ENCODE data around the gene MAGI1.
"Not testable (repeated sequence)": the region's sequence is repeated elsewhere in the genome, so short reads cannot be mapped to it uniquely, and the experiment has no call there.

The MAGI1 gene

GRCh38 chr3:65912647-65913046 is 126.1 kb downstream of the MAGI1 start:
- no peak for DNase-seq (ENCODE audit: low read depth in 1 of 2, low spot score in 1 of 2)

DNA sequence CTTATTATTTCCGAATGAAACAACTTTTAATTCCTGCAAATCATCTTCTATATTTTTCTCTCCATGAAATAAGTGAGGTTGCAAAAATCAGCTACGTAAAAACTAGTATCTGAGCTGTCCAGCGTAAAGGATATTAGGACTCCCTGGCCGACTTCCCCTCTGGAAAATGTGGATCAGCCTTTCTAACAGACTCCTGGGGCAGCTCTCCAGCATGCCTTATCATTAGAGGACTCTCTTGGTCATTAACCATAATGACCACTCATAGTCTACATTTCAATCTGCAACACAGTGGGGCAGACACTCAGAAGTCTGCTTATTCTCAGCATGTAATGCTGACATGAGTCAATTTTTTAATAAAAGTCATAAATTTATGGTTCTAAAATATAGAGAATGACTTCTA is 130.1 kb downstream of the MAGI1 start:
- no peak for DNase-seq (ENCODE audit: low read depth in 1 of 2, low spot score in 1 of 2)

DNA sequence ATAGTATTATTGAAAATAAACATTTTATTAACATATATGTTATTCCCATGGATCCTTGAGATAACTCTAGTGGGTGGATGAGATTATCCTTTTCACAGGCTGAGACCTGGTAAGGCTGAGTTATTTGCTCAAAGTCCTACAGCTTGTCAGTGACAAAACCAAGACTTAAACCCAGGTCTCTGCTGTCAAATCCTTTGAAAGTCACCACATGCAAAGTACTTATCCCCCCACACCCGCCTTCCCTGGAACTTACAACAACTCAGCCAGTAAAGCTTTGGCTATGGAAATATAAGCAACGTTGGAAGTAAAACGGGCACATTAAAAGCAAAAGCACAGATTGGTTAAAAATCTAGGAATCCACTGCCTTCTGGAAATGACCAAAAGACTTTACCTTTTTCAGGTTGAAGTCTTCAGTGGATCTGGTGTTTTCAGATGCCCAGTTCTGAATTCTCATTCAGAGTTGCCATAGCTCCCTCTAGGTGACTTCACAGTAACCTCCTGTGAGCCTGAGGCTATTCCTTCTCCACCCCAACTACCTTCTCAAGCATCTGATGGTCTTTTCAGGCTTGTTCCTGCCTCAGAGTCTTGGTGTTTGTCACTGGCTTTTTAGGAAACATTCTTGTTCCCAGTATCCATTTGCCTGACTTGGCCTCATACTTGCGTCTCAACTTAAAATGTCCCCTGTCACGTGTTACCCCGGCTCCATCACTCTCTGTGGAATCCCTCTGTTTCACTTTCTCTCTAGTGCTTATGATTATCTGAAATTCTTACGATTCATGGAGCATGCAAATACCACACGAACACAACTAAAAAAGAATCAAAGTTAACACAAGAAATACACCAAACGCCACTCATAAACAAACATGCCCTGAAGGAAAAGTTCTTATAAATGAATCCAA is 131.2 kb downstream of the MAGI1 start:
- no peak for DNase-seq (ENCODE audit: low read depth in 1 of 2, low spot score in 1 of 2)

DNA sequence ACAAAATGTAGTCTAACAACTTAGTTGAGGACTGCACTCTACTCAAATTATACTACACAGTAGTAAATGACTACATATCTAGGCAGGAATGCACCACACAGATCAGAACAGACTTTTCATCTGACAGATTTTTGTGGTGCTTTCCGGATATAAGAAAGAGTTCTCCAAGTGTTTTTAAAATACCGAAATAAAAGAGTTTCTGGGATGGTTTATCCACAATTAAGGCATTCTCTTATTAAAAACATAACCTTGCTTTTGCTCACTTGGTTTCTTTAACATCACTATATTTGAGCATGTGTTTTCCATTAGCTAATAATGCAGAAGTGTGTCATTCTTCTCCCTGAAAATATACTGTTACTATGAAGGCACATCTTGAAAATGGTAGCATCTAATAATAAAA is 132.9 kb downstream of the MAGI1 start:
- no peak for DNase-seq (ENCODE audit: low read depth in 1 of 2, low spot score in 1 of 2)

DNA sequence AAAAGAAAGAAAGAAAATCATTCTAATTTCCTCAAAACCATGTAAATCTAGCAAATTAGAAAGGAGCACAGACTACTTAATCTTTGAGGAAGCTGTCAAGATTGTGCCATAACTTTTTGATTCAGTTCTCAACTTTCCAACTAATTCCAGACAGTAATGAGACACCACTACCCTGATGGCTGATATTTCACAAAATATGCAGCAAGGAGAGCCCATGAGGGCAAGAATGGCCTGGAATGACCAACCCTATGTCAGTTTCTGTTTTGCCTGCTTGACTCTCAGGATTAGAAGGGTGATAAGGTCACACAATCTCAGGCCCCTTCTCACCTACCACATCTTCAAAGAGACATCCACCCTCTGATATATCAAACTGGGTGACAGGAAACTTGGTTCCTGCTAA is 134.7 kb downstream of the MAGI1 start:
- no peak for DNase-seq (ENCODE audit: low read depth in 1 of 2, low spot score in 1 of 2)

- DNase-seq (ENCODE audit: low read depth in 1 of 2, low spot score in 1 of 2) = no peak
Measured at GRCh38 chr3:65902304-65902793, 136.4 kb downstream of the MAGI1 start.

DNA sequence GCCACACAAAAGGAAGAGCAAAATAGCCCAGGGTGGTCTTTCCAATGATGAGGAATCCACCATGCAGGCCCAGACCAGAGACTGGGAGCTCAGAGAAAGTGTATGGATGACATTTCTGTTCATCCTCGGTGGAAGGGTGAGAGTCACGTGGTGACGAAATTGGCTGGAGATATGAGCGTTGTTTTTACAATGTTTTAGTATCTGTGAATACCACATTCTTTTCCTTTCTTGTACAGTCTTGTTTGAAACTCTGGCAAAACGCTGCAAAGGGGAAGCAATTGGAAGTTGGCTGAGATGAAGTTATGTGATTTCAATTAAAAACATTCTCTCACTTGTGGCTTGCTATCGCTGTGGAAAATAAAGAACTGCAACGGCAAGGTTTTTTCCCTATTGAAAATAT is 137.5 kb downstream of the MAGI1 start:
- no peak for DNase-seq (ENCODE audit: low read depth in 1 of 2, low spot score in 1 of 2)

DNA sequence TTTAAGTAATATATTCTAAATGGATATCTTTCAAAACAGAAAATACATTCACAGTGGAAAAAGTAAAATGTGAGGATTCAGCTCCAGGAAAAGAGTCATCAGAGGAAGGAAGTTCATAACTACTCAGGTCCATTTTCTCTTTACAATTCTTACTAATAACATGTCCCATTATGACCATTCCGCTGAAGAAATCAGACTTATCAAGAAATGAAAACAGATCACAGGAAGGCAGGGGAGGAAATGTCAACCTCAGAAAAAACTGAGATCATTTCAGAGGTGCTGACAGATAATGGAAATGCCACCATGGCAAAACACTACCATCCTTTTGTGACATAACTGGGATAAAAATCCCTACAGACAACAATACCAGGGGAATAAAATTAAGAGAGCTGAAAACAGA is 139.5 kb downstream of the MAGI1 start:
- DNase-seq (ENCODE audit: low read depth in 1 of 2, low spot score in 1 of 2) = no peak

GRCh38 chr3:65897766-65898165 is 141.0 kb downstream of the MAGI1 start:
- no peak for DNase-seq (ENCODE audit: low read depth in 1 of 2, low spot score in 1 of 2)

DNA sequence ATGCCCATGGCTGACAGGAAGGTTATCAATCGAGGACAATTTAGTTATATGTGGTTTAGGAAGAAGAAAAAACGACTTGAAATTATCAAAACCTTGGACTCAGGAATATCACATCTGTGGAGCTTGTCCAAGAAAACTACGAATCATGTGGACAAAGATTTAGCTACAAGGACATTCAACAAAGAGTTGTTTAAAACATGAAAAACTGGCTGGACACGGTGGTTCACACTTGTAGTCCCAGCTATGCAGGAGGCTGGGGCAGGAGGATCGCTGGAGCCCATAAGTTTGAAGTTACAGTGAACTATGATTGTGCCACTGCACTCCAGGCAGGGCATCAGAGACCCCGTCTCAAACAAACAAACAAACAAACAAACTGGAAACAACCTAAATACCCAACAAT is 142.4 kb downstream of the MAGI1 start:
- no peak for DNase-seq (ENCODE audit: low read depth in 1 of 2, low spot score in 1 of 2)

GRCh38 chr3:65894679-65895453 is 143.9 kb downstream of the MAGI1 start:
- no peak for DNase-seq (ENCODE audit: low read depth in 1 of 2, low spot score in 1 of 2)

DNA sequence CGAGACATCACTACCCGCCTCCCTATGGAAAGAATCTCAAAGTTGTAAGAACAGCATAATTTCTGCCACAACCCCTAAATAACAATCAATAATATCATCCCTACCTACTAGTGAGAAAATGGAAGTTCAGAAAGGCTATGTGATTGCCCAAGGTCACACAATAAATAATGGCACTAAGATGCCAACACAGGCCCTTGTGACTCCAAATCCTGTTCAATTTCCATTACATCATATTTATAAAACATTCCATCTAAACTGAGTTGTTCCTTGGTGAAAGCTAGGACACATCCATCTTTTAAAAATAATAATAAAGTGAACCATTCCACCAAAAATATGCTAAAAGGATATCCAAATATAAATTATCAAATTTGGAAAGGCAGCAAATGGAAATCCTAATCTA is 144.6 kb downstream of the MAGI1 start:
- DNase-seq (ENCODE audit: low read depth in 1 of 2, low spot score in 1 of 2) = no peak

DNA sequence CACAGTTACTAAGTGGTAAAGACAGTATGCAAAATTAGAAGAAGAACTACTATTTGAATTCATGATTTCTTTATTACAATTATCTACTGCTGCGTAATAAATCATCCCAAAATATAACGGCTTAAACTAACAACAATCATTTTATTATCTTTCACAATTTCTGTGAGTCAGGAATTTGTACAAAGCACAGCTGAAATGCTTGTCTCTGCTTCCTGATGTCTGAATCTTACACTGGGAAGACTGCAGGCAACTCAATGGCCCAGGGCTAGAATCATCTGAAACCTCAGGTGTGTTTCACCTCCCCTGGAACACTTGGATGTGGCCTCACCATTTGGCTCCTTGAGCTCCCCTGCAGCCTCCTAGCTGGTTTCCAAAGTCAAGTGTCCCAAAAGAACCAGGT is 145.1 kb downstream of the MAGI1 start:
- no peak for DNase-seq (ENCODE audit: low read depth in 1 of 2, low spot score in 1 of 2)

DNA sequence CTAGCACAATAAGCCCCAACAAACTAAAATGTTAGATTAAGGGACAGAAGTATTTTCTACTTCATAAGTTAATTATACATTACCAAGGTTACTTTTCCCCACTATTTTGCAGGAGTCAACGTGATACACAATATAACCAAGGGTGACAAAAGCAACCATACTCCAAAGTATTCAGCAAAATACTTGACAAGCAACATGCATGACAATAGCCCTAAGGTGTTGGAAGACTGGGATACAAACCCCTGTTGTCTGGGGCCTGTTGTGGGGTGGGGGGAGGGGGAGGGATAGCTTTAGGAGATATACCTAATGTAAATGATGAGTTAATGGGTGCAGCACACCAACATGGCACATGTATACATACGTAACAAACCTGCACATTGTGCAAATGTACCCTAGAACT is 147.2 kb downstream of the MAGI1 start:
- DNase-seq (ENCODE audit: low read depth in 1 of 2, low spot score in 1 of 2) = not testable (repeated sequence)

GRCh38 chr3:65890328-65890727 is 148.4 kb downstream of the MAGI1 start:
- DNase-seq (ENCODE audit: low read depth in 1 of 2, low spot score in 1 of 2) = no peak

DNA sequence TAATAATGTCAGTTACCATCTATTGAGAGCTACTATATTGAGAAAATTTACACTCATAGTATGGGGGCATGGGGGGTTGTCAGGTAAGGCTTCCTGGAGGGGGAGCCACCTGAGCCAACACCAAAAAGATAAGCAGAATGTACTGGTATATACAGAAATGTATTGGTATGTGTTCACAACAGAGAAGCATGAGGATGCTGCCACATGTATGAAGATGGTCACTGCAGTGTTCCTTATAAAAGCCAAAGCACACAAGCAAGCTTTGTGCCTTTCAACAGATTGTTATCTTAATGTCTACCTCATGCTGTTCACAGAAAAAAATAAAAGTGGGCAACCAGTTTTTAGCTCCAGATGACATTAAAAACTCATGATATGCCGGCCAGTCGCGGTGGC is 149.0 kb downstream of the MAGI1 start:
- DNase-seq (ENCODE audit: low read depth in 1 of 2, low spot score in 1 of 2) = no peak

GRCh38 chr3:65888980-65889706 is 149.6 kb downstream of the MAGI1 start:
- DNase-seq (ENCODE audit: low read depth in 1 of 2, low spot score in 1 of 2) = no peak

DNA sequence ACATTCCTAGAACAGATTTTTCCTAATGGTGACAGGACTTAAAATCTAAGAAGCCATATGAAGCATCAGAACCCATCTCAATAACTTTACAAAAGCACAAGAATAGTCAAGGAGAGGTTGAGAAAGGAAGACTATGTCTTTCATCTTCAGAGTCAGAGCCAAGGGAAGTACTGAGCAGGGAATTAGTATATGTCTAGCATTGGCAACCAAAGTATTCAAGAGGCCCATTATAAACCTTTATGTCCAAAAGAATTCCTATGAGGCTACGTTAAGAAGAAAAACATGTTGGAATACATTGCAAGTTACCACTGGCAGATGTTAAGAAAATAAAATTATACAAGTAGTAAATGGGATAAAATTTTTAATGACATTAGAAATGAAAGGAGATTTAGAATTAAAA is 150.5 kb downstream of the MAGI1 start:
- no peak for DNase-seq (ENCODE audit: low read depth in 1 of 2, low spot score in 1 of 2)

- DNase-seq (ENCODE audit: low read depth in 1 of 2, low spot score in 1 of 2) = no peak
Measured at GRCh38 chr3:65886391-65886790, 152.3 kb downstream of the MAGI1 start.

DNA sequence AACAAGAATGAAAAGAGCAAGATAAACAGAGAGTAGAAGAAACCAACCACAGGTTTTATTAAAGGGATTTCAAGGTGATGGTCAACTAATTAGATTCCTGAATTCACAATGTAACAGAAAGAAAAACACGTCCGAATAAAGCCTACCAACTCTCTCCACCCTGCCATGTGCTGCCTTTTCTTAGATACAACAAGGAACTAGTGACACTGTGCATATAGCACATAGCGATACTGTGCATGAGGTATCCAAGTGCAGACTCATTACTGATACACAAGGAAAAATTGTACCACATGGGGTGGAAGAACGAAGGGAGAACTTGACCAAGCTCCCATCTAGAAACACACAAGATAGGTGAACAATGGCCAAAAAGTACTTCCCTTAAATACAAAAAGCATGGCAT is 154.6 kb downstream of the MAGI1 start:
- DNase-seq (ENCODE audit: low read depth in 1 of 2, low spot score in 1 of 2) = no peak

- DNase-seq (ENCODE audit: low read depth in 1 of 2, low spot score in 1 of 2) = no peak
Measured at GRCh38 chr3:65883613-65884012, 155.1 kb downstream of the MAGI1 start.

DNA sequence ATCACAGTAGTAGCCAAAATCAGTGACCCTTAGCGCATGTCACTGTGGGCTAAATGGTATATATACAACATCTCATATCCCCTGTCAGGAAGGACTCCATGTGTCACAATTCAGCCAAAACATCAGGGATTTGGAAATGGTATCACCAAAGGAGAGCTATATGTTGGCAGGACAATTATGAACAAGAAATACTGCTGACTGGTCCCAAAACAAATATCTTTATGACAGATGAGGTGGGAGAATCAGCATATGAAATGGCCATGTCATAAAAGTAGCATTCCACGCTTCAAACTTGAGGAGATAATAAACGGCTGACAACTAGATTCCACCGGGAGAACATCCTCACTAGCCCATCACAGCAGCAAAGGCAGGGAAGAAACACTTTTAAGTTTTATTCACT is 158.4 kb downstream of the MAGI1 start:
- DNase-seq (ENCODE audit: low read depth in 1 of 2, low spot score in 1 of 2) = no peak
